Liver (tissue), 9 donors: ENCODE data around the gene ITIH4. TPM values are rescaled to one million over a fixed set of nuclear protein-coding genes. Genes with fewer than 3 reads are reported as not detected.

Experiments used
- DNase-seq: peaks from one replicate; pipeline ENCODE4 v3.0.0-alpha.2; 2017; ENCODE audit warnings: low spot score
- H3K27ac ChIP-seq, 2 donors: one replicate each; pipeline ENCODE4 v1.7.0; 2013; ENCODE audit warnings: inconsistent platforms in 2 of 2, low read length in 2 of 2, control low read depth in 1 of 2, low read depth in 1 of 2, mild to moderate bottlenecking in 1 of 2
- H3K27me3 ChIP-seq, 4 donors: one replicate each; pipeline versions ENCODE4 v1.6.1 to v1.7.0; 2013; ENCODE audit warnings: low read length in 3 of 4, inconsistent platforms in 1 of 4, mild to moderate bottlenecking in 1 of 4, moderate library complexity in 1 of 4; ENCODE audit not compliant: control insufficient read depth in 4 of 4, insufficient read depth in 4 of 4
- H3K36me3 ChIP-seq, 4 donors: one replicate each; pipeline versions ENCODE4 v1.6.1 to v1.7.0; 2013; ENCODE audit warnings: low read length in 3 of 4, mild to moderate bottlenecking in 3 of 4, low read depth in 1 of 4, moderate library complexity in 1 of 4; ENCODE audit not compliant: control insufficient read depth in 4 of 4, insufficient read depth in 3 of 4
- H3K4me1 ChIP-seq, 4 donors: one replicate each; pipeline versions ENCODE4 v1.6.1 to v1.7.0; 2013; ENCODE audit warnings: low read length in 3 of 4, mild to moderate bottlenecking in 3 of 4, moderate library complexity in 1 of 4; ENCODE audit not compliant: control insufficient read depth in 4 of 4, insufficient read depth in 4 of 4
- H3K4me3 ChIP-seq, 3 donors: one replicate each; pipeline versions ENCODE4 v1.6.1 to v1.7.0; 2013; ENCODE audit warnings: low read length in 3 of 3, control low read depth in 1 of 3, low read depth in 1 of 3, mild to moderate bottlenecking in 1 of 3
- H3K9ac ChIP-seq, 2 donors: one replicate each; pipeline ENCODE4 v1.7.0; 2013; ENCODE audit warnings: low read length in 2 of 2, mild to moderate bottlenecking in 2 of 2, moderate library complexity in 2 of 2, control low read depth in 1 of 2, low read depth in 1 of 2
- H3K9me3 ChIP-seq, 4 donors: one replicate each; pipeline versions ENCODE4 v1.6.1 to v1.7.0; 2013; ENCODE audit warnings: low read length in 3 of 4; ENCODE audit not compliant: control insufficient read depth in 4 of 4
- FOXA1 ChIP-seq: IDR thresholded peaks from 2 replicates; pipeline ENCODE4 v1.6.1; 2016; ENCODE audit warnings: antibody characterized with exemption
- FOXA2 ChIP-seq: IDR thresholded peaks from 2 replicates; pipeline ENCODE4 v1.6.1; 2016; ENCODE audit warnings: antibody characterized with exemption
- GABPA ChIP-seq, 2 donors: IDR thresholded peaks in 1 of 2; conservative IDR thresholded peaks in 1 of 2; 2 replicates each; pipeline ENCODE4 v1.6.1; 2016; ENCODE audit warnings: antibody characterized with exemption in 2 of 2, mild to moderate bottlenecking in 1 of 2, moderate library complexity in 1 of 2
- HNF4A ChIP-seq, 2 donors: conservative IDR thresholded peaks; 2 replicates each; pipeline ENCODE4 v1.6.1; 2016; ENCODE audit warnings: antibody characterized with exemption in 2 of 2, mild to moderate bottlenecking in 2 of 2
- HNF4G ChIP-seq: IDR thresholded peaks from 2 replicates; pipeline ENCODE4 v1.6.1; 2016; ENCODE audit warnings: antibody characterized with exemption
- JUND ChIP-seq, 2 donors: IDR thresholded peaks; 2 replicates each; pipeline ENCODE4 v1.6.1; 2016; ENCODE audit warnings: antibody characterized with exemption in 2 of 2
- NR2F2 ChIP-seq: IDR thresholded peaks from 2 replicates; pipeline ENCODE4 v1.6.1; 2016; ENCODE audit warnings: antibody characterized with exemption
- RAD21 ChIP-seq, 2 donors: IDR thresholded peaks; 2 replicates each; pipeline ENCODE4 v1.6.1; 2016; ENCODE audit warnings: antibody characterized with exemption in 2 of 2, mild to moderate bottlenecking in 2 of 2
- RXRA ChIP-seq, 2 donors: IDR thresholded peaks; 2 replicates each; pipeline ENCODE4 v1.6.1; 2017 to 2018; ENCODE audit warnings: antibody characterized with exemption in 2 of 2, mild to moderate bottlenecking in 1 of 2
- SP1 ChIP-seq: IDR thresholded peaks from 2 replicates; pipeline ENCODE4 v1.6.1; 2018; ENCODE audit warnings: antibody characterized with exemption, mild to moderate bottlenecking
- TAF1 ChIP-seq: conservative IDR thresholded peaks from 2 replicates; pipeline ENCODE4 v1.6.1; 2016; ENCODE audit warnings: antibody characterized with exemption, mild to moderate bottlenecking
- YY1 ChIP-seq: IDR thresholded peaks from 2 replicates; pipeline ENCODE4 v1.6.1; 2016; ENCODE audit warnings: antibody characterized with exemption, mild to moderate bottlenecking
- WGBS: extraction: QIAGEN DNeasy Blood & Tissue Kit; methylation state at CpG from one replicate; pipeline ENCODE4 v1.1.7; 2013; 5-methylcytosine and 5-hydroxymethylcytosine counted together
- polyA plus RNA-seq, 2 donors: library from polyadenylated mRNA; stranded (reverse) in 1 of 2; unstranded in 1 of 2; fragments of 200-250 nt in 1 of 2; fragments of >200 nt in 1 of 2; fragmentation: Nextera tagmentation in 1 of 2; extraction: Ambion mirVana in 1 of 2; gene quantifications; one replicate each; pipeline versions ENCODE4 v1.2.1 to v1.2.3, GENCODE V29; 2013 to 2015
- total RNA-seq, 2 donors: library from RNA; depleted of rRNA; stranded (reverse); fragments of >200 nt; gene quantifications; one replicate each; pipeline ENCODE4 v1.2.3, GENCODE V29; 2014
- TF ChIP-seq, protein P1 (sequence below): IDR thresholded peaks from 2 replicates; pipeline ENCODE4 v1.6.1; 2016; ENCODE audit warnings: antibody characterized with exemption
- TF ChIP-seq, protein P2 (sequence below): IDR thresholded peaks from 2 replicates; pipeline ENCODE4 v1.6.1; 2016; ENCODE audit warnings: antibody characterized with exemption
- TF ChIP-seq, protein P3 (sequence below): IDR thresholded peaks from 2 replicates; pipeline ENCODE4 v1.6.1; 2016; ENCODE audit warnings: antibody characterized with exemption, mild to moderate bottlenecking
- TF ChIP-seq, protein P4 (sequence below): fragments of 150-350 bp; IDR thresholded peaks from 2 replicates; pipeline ENCODE4 v1.5.1; 2017; ENCODE audit warnings: improper control_type of control experiment, low read depth, low read length; ENCODE audit not compliant: missing input control
- TF ChIP-seq, protein P5 (sequence below): IDR thresholded peaks from 2 replicates; pipeline ENCODE4 v1.6.1; 2016; ENCODE audit warnings: antibody characterized with exemption
- donor health status: healthy.
- donor health status: healthy.
- donor health status: healthy.
- donor health status: healthy.
- donor health status: healthy.

The ITIH4 gene
- total and polyA plus RNA-seq, 4 donors = 447 to 3,354 (median 2,410) TPM

DNA sequence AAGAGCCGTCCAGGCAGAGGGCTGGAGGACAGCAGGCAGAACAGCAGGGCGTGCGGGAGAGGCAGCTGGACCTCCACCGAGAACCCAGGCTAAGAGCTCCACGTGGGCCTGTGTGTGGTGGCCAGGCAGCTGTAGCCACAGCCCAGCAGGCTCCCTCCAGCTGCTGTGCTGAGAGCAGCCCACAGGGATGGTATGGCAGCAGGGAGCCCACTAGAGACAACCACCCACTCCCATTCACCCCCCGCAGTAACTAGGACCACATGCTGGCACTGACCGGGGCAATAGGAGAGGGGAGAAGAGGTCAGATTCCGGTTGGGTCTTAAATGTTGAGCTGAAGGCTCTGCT, 29.9 kb upstream of the ITIH4 start:
- H3K9ac ChIP-seq = no peak overlapping the region
- no peaks in the 10 kb centered on the region for H3K4me1 ChIP-seq
- no peak overlapping the region for H3K27ac ChIP-seq
- H3K9me3 ChIP-seq = no peaks in the 10 kb centered on the region
- DNase-seq = no peak
- 95% methylated on average over 8 of the region's 8 CpGs for WGBS
- no peak for TF ChIP-seq HNF4G
- no peak for TF ChIP-seq YY1
- TF ChIP-seq, protein P1, sequence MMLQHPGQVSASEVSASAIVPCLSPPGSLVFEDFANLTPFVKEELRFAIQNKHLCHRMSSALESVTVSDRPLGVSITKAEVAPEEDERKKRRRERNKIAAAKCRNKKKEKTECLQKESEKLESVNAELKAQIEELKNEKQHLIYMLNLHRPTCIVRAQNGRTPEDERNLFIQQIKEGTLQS = no peak
- no peak for TF ChIP-seq NR2F2
- no peak for TF ChIP-seq FOXA1
- TF ChIP-seq, protein P2, sequence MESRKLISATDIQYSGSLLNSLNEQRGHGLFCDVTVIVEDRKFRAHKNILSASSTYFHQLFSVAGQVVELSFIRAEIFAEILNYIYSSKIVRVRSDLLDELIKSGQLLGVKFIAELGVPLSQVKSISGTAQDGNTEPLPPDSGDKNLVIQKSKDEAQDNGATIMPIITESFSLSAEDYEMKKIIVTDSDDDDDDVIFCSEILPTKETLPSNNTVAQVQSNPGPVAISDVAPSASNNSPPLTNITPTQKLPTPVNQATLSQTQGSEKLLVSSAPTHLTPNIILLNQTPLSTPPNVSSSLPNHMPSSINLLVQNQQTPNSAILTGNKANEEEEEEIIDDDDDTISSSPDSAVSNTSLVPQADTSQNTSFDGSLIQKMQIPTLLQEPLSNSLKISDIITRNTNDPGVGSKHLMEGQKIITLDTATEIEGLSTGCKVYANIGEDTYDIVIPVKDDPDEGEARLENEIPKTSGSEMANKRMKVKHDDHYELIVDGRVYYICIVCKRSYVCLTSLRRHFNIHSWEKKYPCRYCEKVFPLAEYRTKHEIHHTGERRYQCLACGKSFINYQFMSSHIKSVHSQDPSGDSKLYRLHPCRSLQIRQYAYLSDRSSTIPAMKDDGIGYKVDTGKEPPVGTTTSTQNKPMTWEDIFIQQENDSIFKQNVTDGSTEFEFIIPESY = no peak
- no peak for TF ChIP-seq RXRA (IDR thresholded peaks at IDR 0.05)
- TF ChIP-seq, protein P3, sequence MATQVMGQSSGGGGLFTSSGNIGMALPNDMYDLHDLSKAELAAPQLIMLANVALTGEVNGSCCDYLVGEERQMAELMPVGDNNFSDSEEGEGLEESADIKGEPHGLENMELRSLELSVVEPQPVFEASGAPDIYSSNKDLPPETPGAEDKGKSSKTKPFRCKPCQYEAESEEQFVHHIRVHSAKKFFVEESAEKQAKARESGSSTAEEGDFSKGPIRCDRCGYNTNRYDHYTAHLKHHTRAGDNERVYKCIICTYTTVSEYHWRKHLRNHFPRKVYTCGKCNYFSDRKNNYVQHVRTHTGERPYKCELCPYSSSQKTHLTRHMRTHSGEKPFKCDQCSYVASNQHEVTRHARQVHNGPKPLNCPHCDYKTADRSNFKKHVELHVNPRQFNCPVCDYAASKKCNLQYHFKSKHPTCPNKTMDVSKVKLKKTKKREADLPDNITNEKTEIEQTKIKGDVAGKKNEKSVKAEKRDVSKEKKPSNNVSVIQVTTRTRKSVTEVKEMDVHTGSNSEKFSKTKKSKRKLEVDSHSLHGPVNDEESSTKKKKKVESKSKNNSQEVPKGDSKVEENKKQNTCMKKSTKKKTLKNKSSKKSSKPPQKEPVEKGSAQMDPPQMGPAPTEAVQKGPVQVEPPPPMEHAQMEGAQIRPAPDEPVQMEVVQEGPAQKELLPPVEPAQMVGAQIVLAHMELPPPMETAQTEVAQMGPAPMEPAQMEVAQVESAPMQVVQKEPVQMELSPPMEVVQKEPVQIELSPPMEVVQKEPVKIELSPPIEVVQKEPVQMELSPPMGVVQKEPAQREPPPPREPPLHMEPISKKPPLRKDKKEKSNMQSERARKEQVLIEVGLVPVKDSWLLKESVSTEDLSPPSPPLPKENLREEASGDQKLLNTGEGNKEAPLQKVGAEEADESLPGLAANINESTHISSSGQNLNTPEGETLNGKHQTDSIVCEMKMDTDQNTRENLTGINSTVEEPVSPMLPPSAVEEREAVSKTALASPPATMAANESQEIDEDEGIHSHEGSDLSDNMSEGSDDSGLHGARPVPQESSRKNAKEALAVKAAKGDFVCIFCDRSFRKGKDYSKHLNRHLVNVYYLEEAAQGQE = no peak
- no peak for TF ChIP-seq SP1
- H3K36me3 ChIP-seq = peaks cover 0 to 2% (median 0%) of the 10 kb centered on the region in 4 donors
- no peaks in the 10 kb centered on the region for H3K27me3 ChIP-seq
- H3K4me3 ChIP-seq = no peak overlapping the region

DNA sequence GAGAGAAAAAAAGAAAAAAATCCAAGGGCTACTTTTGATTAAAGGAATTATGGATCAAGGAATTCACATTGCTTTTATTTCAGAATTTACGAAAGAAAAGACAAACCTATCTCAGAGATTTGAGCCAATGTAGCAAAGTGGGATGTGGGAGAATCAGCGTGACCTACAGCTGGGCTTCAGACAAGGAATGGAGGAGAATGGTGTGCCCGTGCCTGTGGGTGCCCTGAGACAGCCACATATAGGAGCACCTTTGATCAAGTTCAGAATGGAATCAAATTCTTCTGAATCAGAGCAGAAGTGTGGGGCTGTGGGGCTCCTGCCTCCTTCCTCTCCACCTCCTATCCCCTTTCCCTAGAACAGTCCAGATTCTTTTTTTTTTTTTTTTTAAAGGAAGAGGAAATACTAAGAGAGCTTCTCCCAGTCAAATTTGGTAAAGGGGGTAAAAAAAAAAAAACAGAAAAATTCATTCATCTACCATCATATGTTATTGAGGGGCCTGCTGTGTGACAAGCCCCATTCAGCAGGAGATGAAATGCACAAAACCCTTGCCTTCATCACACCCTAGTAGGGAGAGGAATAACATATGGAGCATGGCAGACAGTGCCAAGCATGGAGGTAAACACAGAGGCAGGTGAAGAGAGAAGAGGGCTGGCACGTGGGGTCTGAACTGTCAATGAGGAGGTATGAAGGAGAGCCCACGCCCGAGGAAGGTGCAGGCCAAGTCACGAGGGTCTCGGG, 29.4 kb upstream of the ITIH4 start:
- Histone ChIP-seq H3K9ac (no peak overlapping the region), H3K4me1 (no peaks in the 10 kb centered on the region), H3K27ac (no peak overlapping the region), H3K4me3 (no peak overlapping the region), H3K36me3 (peaks cover 0 to 2% (median 0%) of the 10 kb centered on the region in 4 donors), H3K27me3 (no peaks in the 10 kb centered on the region), H3K9me3 (no peaks in the 10 kb centered on the region)
- no peak for DNase-seq
- WGBS = 96% methylated on average over 8 of the region's 8 CpGs
- TF ChIP-seq, protein P4, sequence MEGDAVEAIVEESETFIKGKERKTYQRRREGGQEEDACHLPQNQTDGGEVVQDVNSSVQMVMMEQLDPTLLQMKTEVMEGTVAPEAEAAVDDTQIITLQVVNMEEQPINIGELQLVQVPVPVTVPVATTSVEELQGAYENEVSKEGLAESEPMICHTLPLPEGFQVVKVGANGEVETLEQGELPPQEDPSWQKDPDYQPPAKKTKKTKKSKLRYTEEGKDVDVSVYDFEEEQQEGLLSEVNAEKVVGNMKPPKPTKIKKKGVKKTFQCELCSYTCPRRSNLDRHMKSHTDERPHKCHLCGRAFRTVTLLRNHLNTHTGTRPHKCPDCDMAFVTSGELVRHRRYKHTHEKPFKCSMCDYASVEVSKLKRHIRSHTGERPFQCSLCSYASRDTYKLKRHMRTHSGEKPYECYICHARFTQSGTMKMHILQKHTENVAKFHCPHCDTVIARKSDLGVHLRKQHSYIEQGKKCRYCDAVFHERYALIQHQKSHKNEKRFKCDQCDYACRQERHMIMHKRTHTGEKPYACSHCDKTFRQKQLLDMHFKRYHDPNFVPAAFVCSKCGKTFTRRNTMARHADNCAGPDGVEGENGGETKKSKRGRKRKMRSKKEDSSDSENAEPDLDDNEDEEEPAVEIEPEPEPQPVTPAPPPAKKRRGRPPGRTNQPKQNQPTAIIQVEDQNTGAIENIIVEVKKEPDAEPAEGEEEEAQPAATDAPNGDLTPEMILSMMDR = no peak
- no peak for TF ChIP-seq HNF4G
- no peak for TF ChIP-seq RAD21 (IDR thresholded peaks at IDR 0.05)
- TF ChIP-seq SP1 = no peak
- TF ChIP-seq TAF1 = no peak
- TF ChIP-seq HNF4A (conservative IDR thresholded peaks at IDR 0.05) = no peak
- no peak for TF ChIP-seq RXRA (IDR thresholded peaks at IDR 0.05)
- no peak for TF ChIP-seq FOXA2
- TF ChIP-seq, protein P3 = no peak
- TF ChIP-seq, protein P5, sequence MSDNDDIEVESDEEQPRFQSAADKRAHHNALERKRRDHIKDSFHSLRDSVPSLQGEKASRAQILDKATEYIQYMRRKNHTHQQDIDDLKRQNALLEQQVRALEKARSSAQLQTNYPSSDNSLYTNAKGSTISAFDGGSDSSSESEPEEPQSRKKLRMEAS = no peak
- TF ChIP-seq GABPA (IDR thresholded peaks at IDR 0.05 in 1 of 2, conservative IDR thresholded peaks at IDR 0.05 in 1 of 2) = no peak
- TF ChIP-seq YY1 = no peak
- TF ChIP-seq JUND (IDR thresholded peaks at IDR 0.05) = no peak
- TF ChIP-seq FOXA1 = no peak
- TF ChIP-seq, protein P2 = no peak
- no peak for TF ChIP-seq NR2F2
- TF ChIP-seq, protein P1 = no peak
